HG03378 (cell line): ENCODE measurements around the gene ZNF580.

Experiments used
- ATAC-seq: cut with Tn5 transposase; IDR thresholded peaks from one replicate; pipeline ENCODE4 v1.9.1; 2021; ENCODE audit warnings: mild to moderate bottlenecking, moderate library complexity; ENCODE audit not compliant: unreplicated experiment

The ZNF580 gene

GRCh38 chr19:55656988-55657747, 16.4 kb downstream of the ZNF580 start:
- ATAC-seq: no peak

- ATAC-seq: no peak
Observed at GRCh38 chr19:55658846-55659459, 18.2 kb downstream of the ZNF580 start.

GRCh38 chr19:55659822-55660221, 19.0 kb downstream of the ZNF580 start:
- ATAC-seq: no peak

GRCh38 chr19:55660404-55660803, 19.6 kb downstream of the ZNF580 start:
- no peak for ATAC-seq

GRCh38 chr19:55660991-55661390, 20.2 kb downstream of the ZNF580 start:
- ATAC-seq: no peak

GRCh38 chr19:55661826-55662225, 21.0 kb downstream of the ZNF580 start:
- ATAC-seq: no peak

- ATAC-seq: no peak
Observed at GRCh38 chr19:55663846-55664536, 23.2 kb downstream of the ZNF580 start.

- ATAC-seq: no peak
Observed at GRCh38 chr19:55666343-55667005, 25.7 kb downstream of the ZNF580 start.

- ATAC-seq: no peak
Observed at GRCh38 chr19:55667006-55667381, 26.2 kb downstream of the ZNF580 start.

GRCh38 chr19:55667511-55667910, 26.7 kb downstream of the ZNF580 start:
- no peak for ATAC-seq

- ATAC-seq: no peak
Observed at GRCh38 chr19:55667958-55668357, 27.2 kb downstream of the ZNF580 start.

- ATAC-seq: no peak
Observed at GRCh38 chr19:55668603-55669348, 28.0 kb downstream of the ZNF580 start.

- no peak for ATAC-seq
Observed at GRCh38 chr19:55669418-55670279, 28.8 kb downstream of the ZNF580 start.

GRCh38 chr19:55670280-55671053, 29.7 kb downstream of the ZNF580 start:
- ATAC-seq: no peak

GRCh38 chr19:55671054-55671378, 30.2 kb downstream of the ZNF580 start:
- ATAC-seq: no peak

GRCh38 chr19:55672418-55672817, 31.6 kb downstream of the ZNF580 start:
- ATAC-seq: no peak

- no peak for ATAC-seq
Observed at GRCh38 chr19:55673465-55673864, 32.7 kb downstream of the ZNF580 start.

GRCh38 chr19:55673889-55674288, 33.1 kb downstream of the ZNF580 start:
- ATAC-seq: no peak

GRCh38 chr19:55674459-55674840, 33.6 kb downstream of the ZNF580 start:
- ATAC-seq: no peak
